ENCODE data around the gene MICAL3. TPM values are rescaled to one million over a fixed set of nuclear protein-coding genes. Genes with fewer than 3 reads are reported as not detected.
A peak's percentile ranks its signal among the peaks of the same experiment; 100 is the strongest.

The MICAL3 gene
- total RNA-seq, 3 donors from 2014 or later (not counting 1 experiment from before 2014, with no cell fraction given): 17.1 to 36.3 (median 34.3) TPM

GRCh38 chr22:17787716-17788330 is 236.5 kb downstream of the MICAL3 start:
- no peak overlapping the region for H3K27ac ChIP-seq (ENCODE audit: low read length)

GRCh38 chr22:17787241-17787640 is 237.1 kb downstream of the MICAL3 start:
- TF ChIP-seq CTCF (IDR thresholded peaks at IDR 0.05): no peak
- Histone ChIP-seq H3K27ac (ENCODE audit: low read length) (no peak overlapping the region), H3K36me3 (ENCODE audit: control insufficient read depth, insufficient read depth, low read length) (peaks cover 13% of the 10 kb centered on the region), H3K4me3 (ENCODE audit: low read length) (no peak overlapping the region), H3K9me3 (ENCODE audit: control insufficient read depth, insufficient read depth, low read length) (no peaks in the 10 kb centered on the region), H3K4me1 (ENCODE audit: control insufficient read depth, insufficient read depth, low read length) (peaks cover 27% of the 10 kb centered on the region), H3K27me3 (ENCODE audit: control insufficient read depth, insufficient read depth, low read length) (no peaks in the 10 kb centered on the region)
- H3K4me3 Mint-ChIP-seq: no peak overlapping the region
- DNase-seq (no peak), ATAC-seq (no peak)
- WGBS (ENCODE audit: insufficient coverage): 88% methylated on average over 8 of the region's 8 CpGs
- H3K27ac Mint-ChIP-seq: no peak overlapping the region
- intact Hi-C loops (cut with micrococcal nuclease): loop anchor here (5.0 kb wide), 1 partner anchor 45 kb away; no protein-coding TSS in a partner anchor
- H3K9me3 Mint-ChIP-seq: no peaks in the 10 kb centered on the region
- H3K4me1 Mint-ChIP-seq: peaks cover 9 to 16% of the 10 kb centered on the region in 2 donors
- H3K36me3 Mint-ChIP-seq: no peaks in the 10 kb centered on the region
- no peaks in the 10 kb centered on the region for H3K27me3 Mint-ChIP-seq (ENCODE audit: low read depth in 2 of 2)

More at GRCh38 chr22:17787716-17788330, 236.5 kb downstream of the MICAL3 start:
- H3K36me3 Mint-ChIP-seq: no peaks in the 10 kb centered on the region
- H3K4me1 ChIP-seq (ENCODE audit: control insufficient read depth, insufficient read depth, low read length): peaks cover 24% of the 10 kb centered on the region
- no peak for TF ChIP-seq CTCF (IDR thresholded peaks at IDR 0.05)
- H3K9me3 ChIP-seq (ENCODE audit: control insufficient read depth, insufficient read depth, low read length): no peaks in the 10 kb centered on the region
- peaks cover 13% of the 10 kb centered on the region for H3K36me3 ChIP-seq (ENCODE audit: control insufficient read depth, insufficient read depth, low read length)
- no peak overlapping the region for H3K27ac Mint-ChIP-seq
- WGBS (ENCODE audit: insufficient coverage): 90% methylated on average over 21 of the region's 21 CpGs
- DNase-seq (peak in 1 of 2 donors; percentile 48), ATAC-seq (peak in 1 of 3 donors; percentile 24)
- H3K27me3 ChIP-seq (ENCODE audit: control insufficient read depth, insufficient read depth, low read length): no peaks in the 10 kb centered on the region
- H3K4me1 Mint-ChIP-seq: peaks cover 3 to 11% of the 10 kb centered on the region in 2 donors
- no peaks in the 10 kb centered on the region for H3K27me3 Mint-ChIP-seq (ENCODE audit: low read depth in 2 of 2)
- no peaks in the 10 kb centered on the region for H3K9me3 Mint-ChIP-seq
- intact Hi-C loops (cut with micrococcal nuclease): loop anchor here (5.0 kb wide), 1 partner anchor 46 kb away; no protein-coding TSS in a partner anchor
- H3K4me3 Mint-ChIP-seq: no peak overlapping the region
- H3K4me3 ChIP-seq (ENCODE audit: low read length): no peak overlapping the region

GRCh38 chr22:17786435-17787161 is 237.8 kb downstream of the MICAL3 start:
- WGBS (ENCODE audit: insufficient coverage): 82% methylated on average over 18 of the region's 18 CpGs
- H3K4me1 ChIP-seq (ENCODE audit: control insufficient read depth, insufficient read depth, low read length): peaks cover 34% of the 10 kb centered on the region
- no peak overlapping the region for H3K27ac ChIP-seq (ENCODE audit: low read length)
- ATAC-seq (no peak), DNase-seq (no peak)
- no peaks in the 10 kb centered on the region for H3K9me3 Mint-ChIP-seq
- peak overlapping the region in 1 of 2 donors; percentile 27 for H3K27ac Mint-ChIP-seq
- H3K27me3 ChIP-seq (ENCODE audit: control insufficient read depth, insufficient read depth, low read length): no peaks in the 10 kb centered on the region
- H3K36me3 Mint-ChIP-seq: no peaks in the 10 kb centered on the region
- TF ChIP-seq CTCF (IDR thresholded peaks at IDR 0.05): no peak
- H3K27me3 Mint-ChIP-seq (ENCODE audit: low read depth in 2 of 2): no peaks in the 10 kb centered on the region
- H3K9me3 ChIP-seq (ENCODE audit: control insufficient read depth, insufficient read depth, low read length): no peaks in the 10 kb centered on the region
- peaks cover 14 to 22% of the 10 kb centered on the region in 2 donors for H3K4me1 Mint-ChIP-seq
- H3K36me3 ChIP-seq (ENCODE audit: control insufficient read depth, insufficient read depth, low read length): peaks cover 13% of the 10 kb centered on the region
- no peak overlapping the region for H3K4me3 Mint-ChIP-seq
- intact Hi-C loops (cut with micrococcal nuclease): loop anchor here (5.0 kb wide), 1 partner anchor 44 kb away; no protein-coding TSS in a partner anchor
- no peak overlapping the region for H3K4me3 ChIP-seq (ENCODE audit: low read length)

Measured in natural killer cell (primary cell).